Thyroid gland (tissue), 4 donors: ENCODE results near the gene C10orf90. TPM values are rescaled to one million over a fixed set of nuclear protein-coding genes. Genes with fewer than 3 reads are reported as not detected.

Experiments used
- DNase-seq, 2 donors: peaks; one replicate each; pipeline ENCODE4 v3.0.0-alpha.2; 2019
- H3K27ac ChIP-seq, 3 donors: fragments of 200-600 bp; sonication (generic); 1 replicate in 2 of 3; 2 replicates in 1 of 3; pipeline ENCODE4 v1.5.1; 2016 to 2019; ENCODE audit warnings: mild to moderate bottlenecking in 1 of 3, moderate library complexity in 1 of 3
- H3K27me3 ChIP-seq: fragments of 200-600 bp; sonication (generic); one replicate; pipeline ENCODE4 v1.5.1; 2019
- H3K36me3 ChIP-seq, 2 donors: fragments of 200-600 bp; sonication (generic); one replicate each; pipeline ENCODE4 v1.5.1; 2016 to 2019
- H3K4me1 ChIP-seq, 2 donors: fragments of 200-600 bp; sonication (generic); one replicate each; pipeline ENCODE4 v1.5.1; 2017 to 2019
- H3K4me3 ChIP-seq, 3 donors: fragments of 200-600 bp; sonication (generic); replicated peaks in 1 of 3; 1 replicate in 2 of 3; 2 replicates in 1 of 3; pipeline ENCODE4 v1.5.1; 2016; ENCODE audit warnings: mild to moderate bottlenecking in 1 of 3
- H3K9me3 ChIP-seq: fragments of 200-600 bp; sonication (generic); one replicate; pipeline ENCODE4 v1.5.1; 2017
- CTCF ChIP-seq, 6 experiments: fragments of 200-600 bp in 3 of 6; fragments of 450-650 bp in 3 of 6; sonication (generic) in 3 of 6; IDR thresholded peaks; one replicate each; pipeline ENCODE4 v1.5.1; 2016 to 2019; ENCODE audit warnings: antibody characterized with exemption in 6 of 6, mild to moderate bottlenecking in 2 of 6, inconsistent platforms in 1 of 6, moderate library complexity in 1 of 6
- POLR2A ChIP-seq, 2 donors: fragments of 450-650 bp; IDR thresholded peaks; one replicate each; pipeline ENCODE4 v1.6.1; 2017; ENCODE audit warnings: antibody characterized with exemption in 2 of 2, mild to moderate bottlenecking in 2 of 2, moderate library complexity in 1 of 2
- WGBS, 2 donors: methylation state at CpG; one replicate each; pipeline ENCODE4 v1.1.5; 2017; 5-methylcytosine and 5-hydroxymethylcytosine counted together
- intact Hi-C: fragments of 100-400 bp; cut with DNase I; formaldehyde crosslinking; loops from one replicate; pipeline ENCODE4 v1.15.1; 2023
- total RNA-seq, 4 donors: library from RNA; depleted of rRNA; stranded (reverse); fragments of >200 nt; gene quantifications; one replicate each; pipeline ENCODE4 v1.2.3, GENCODE V29; 2016

The C10orf90 gene
- total RNA-seq, 4 donors from 2014 or later: 0.45 to 5.1 (median 2.0) TPM

GRCh38 chr10:126533644-126534043, 136.8 kb downstream of the C10orf90 start:
- no peak for TF ChIP-seq POLR2A (IDR thresholded peaks at IDR 0.05)
- TF ChIP-seq CTCF (IDR thresholded peaks at IDR 0.05): no peak
- Histone ChIP-seq H3K36me3 (no peaks in the 10 kb centered on the region), H3K4me3 (no peak overlapping the region), H3K9me3 (no peaks in the 10 kb centered on the region), H3K4me1 (no peaks in the 10 kb centered on the region), H3K27me3 (no peaks in the 10 kb centered on the region), H3K27ac (no peak overlapping the region)
- intact Hi-C loops: no loop called here
- DNase-seq: no peak
- 84 to 88% methylated on average over 5 of the region's 5 CpGs for WGBS, 2 donors

GRCh38 chr10:126528315-126528835, 142.1 kb downstream of the C10orf90 start:
- H3K4me3 ChIP-seq: no peak overlapping the region
- no peak for DNase-seq
- intact Hi-C loops: no loop called here
- H3K9me3 ChIP-seq: no peaks in the 10 kb centered on the region
- H3K4me1 ChIP-seq: no peaks in the 10 kb centered on the region
- H3K27me3 ChIP-seq: no peaks in the 10 kb centered on the region
- no peak overlapping the region for H3K27ac ChIP-seq
- 84 to 85% methylated on average over 8 of the region's 8 CpGs for WGBS, 2 donors
- no peaks in the 10 kb centered on the region for H3K36me3 ChIP-seq
- TF ChIP-seq CTCF (IDR thresholded peaks at IDR 0.05): no peak
- no peak for TF ChIP-seq POLR2A (IDR thresholded peaks at IDR 0.05)

- no peaks in the 10 kb centered on the region for H3K9me3 ChIP-seq
- H3K4me3 ChIP-seq: no peak overlapping the region
- no peak for DNase-seq
- no peak overlapping the region for H3K27ac ChIP-seq
- no peaks in the 10 kb centered on the region for H3K36me3 ChIP-seq
- H3K27me3 ChIP-seq: no peaks in the 10 kb centered on the region
- H3K4me1 ChIP-seq: no peaks in the 10 kb centered on the region
- intact Hi-C loops: no loop called here
- 89 to 90% methylated on average over 9 of the region's 9 CpGs for WGBS, 2 donors
- TF ChIP-seq POLR2A (IDR thresholded peaks at IDR 0.05): no peak
- no peak for TF ChIP-seq CTCF (IDR thresholded peaks at IDR 0.05)
Observed at GRCh38 chr10:126527645-126528314, 142.7 kb downstream of the C10orf90 start.

GRCh38 chr10:126525326-126525725, 145.2 kb downstream of the C10orf90 start:
- no peaks in the 10 kb centered on the region for H3K27me3 ChIP-seq
- H3K27ac ChIP-seq: no peak overlapping the region

More at GRCh38 chr10:126525326-126525725, 145.2 kb downstream of the C10orf90 start:
- Histone ChIP-seq H3K4me1 (no peaks in the 10 kb centered on the region), H3K36me3 (no peaks in the 10 kb centered on the region), H3K4me3 (no peak overlapping the region), H3K9me3 (no peaks in the 10 kb centered on the region)
- TF ChIP-seq POLR2A (IDR thresholded peaks at IDR 0.05) (no peak), CTCF (IDR thresholded peaks at IDR 0.05) (no peak)
- DNase-seq: no peak
- WGBS, 2 donors: 33 to 38% methylated on average over 7 of the region's 7 CpGs
- intact Hi-C loops: no loop called here
